ENCODE measurements around the gene SIM2. TPM values are rescaled to one million over a fixed set of nuclear protein-coding genes. Genes with fewer than 3 reads are reported as not detected.

SIM2 gene
- total RNA-seq, 1 donor from 2014 or later = not detected

DNA sequence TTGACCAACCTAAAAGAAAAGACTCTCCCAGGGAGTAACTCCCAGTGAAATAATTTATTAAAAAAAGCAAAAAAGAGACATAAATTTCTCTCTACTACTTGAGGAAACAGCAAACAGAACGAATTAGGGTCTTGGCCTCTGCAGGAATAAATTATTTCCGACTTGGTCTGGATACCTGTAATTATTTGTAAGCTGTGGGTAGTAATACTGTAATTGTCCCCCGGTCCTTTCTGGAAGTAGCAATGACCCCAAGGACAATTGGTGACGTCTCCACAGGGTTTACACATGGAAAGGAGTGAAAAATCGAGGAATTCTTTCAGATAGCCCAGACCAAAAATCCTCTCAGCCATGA lies 3.7 kb upstream of the SIM2 start:
- Mint-ChIP-seq H3K27ac (no peak overlapping the region), H3K36me3 (ENCODE audit: low read depth) (no peaks in the 10 kb centered on the region), H3K9me3 (no peaks in the 10 kb centered on the region), H3K4me3 (no peak overlapping the region), H3K27me3 (peaks cover 57% of the 10 kb centered on the region), H3K4me1 (peaks cover 7% of the 10 kb centered on the region)
- intact Hi-C loops (cut with micrococcal nuclease) = no loop called here
- ChIA-PET CTCF (no interaction called here), POLR2A (no interaction called here)
- no peak for DNase-seq
- ATAC-seq (ENCODE audit: low read depth) = no peak
- TF ChIP-seq CTCF (IDR thresholded peaks at IDR 0.05) = no peak

DNA sequence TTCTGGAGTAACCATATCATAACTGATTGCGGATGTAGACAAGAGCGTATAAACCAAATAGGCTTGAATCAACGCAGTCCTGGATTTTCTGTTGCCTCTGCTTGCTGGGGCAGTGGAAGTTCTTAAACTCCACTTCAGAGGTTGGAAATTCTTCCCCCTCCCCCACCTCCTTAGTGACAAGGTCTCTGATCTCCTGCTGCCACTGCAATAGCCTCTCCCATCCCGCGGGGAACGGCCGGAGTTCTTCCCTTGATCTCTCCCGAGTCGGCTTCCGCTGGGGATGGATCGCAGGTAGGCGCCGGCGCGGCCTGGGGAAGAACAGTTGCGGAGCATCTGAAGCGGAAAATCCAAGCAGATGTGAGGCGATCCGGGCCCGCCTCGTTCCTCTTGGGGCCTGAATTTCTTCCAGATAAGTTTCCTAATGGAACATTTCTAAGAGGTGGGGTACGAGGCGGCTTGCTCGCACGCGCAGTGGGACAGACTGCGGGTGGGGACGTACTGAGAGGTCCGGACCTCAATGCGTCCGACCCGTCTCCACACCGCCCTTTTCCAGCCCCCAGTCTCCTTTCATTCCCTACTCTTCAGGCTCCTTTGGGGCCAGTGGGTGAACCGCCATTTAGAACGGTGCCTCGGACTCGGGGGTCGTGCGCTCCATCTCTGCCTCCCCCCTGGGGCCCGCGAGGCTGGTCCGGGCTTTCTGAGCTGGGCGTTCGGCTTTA lies 3.1 kb upstream of the SIM2 start:
- intact Hi-C loops (cut with micrococcal nuclease) = no loop called here
- POLR2A ChIA-PET = no interaction called here
- CTCF ChIA-PET = no interaction called here
- no peak for TF ChIP-seq CTCF (IDR thresholded peaks at IDR 0.05)
- Mint-ChIP-seq H3K27me3 (peaks cover 58% of the 10 kb centered on the region), H3K4me1 (peaks cover 11% of the 10 kb centered on the region), H3K9me3 (no peaks in the 10 kb centered on the region), H3K27ac (no peak overlapping the region), H3K36me3 (ENCODE audit: low read depth) (no peaks in the 10 kb centered on the region), H3K4me3 (no peak overlapping the region)
- DNase-seq = no peak
- no peak for ATAC-seq (ENCODE audit: low read depth)

GRCh38 chr21:36696390-36697059 lies 2.4 kb upstream of the SIM2 start:
- ATAC-seq (ENCODE audit: low read depth) (no peak), DNase-seq (no peak)
- Mint-ChIP-seq H3K4me3 (no peak overlapping the region), H3K36me3 (ENCODE audit: low read depth) (no peaks in the 10 kb centered on the region), H3K4me1 (peaks cover 12% of the 10 kb centered on the region), H3K9me3 (no peaks in the 10 kb centered on the region), H3K27me3 (peaks cover 52% of the 10 kb centered on the region), H3K27ac (no peak overlapping the region)
- no peak for TF ChIP-seq CTCF (IDR thresholded peaks at IDR 0.05)
- CTCF ChIA-PET = no interaction called here
- intact Hi-C loops (cut with micrococcal nuclease) = no loop called here
- POLR2A ChIA-PET = no interaction called here

DNA sequence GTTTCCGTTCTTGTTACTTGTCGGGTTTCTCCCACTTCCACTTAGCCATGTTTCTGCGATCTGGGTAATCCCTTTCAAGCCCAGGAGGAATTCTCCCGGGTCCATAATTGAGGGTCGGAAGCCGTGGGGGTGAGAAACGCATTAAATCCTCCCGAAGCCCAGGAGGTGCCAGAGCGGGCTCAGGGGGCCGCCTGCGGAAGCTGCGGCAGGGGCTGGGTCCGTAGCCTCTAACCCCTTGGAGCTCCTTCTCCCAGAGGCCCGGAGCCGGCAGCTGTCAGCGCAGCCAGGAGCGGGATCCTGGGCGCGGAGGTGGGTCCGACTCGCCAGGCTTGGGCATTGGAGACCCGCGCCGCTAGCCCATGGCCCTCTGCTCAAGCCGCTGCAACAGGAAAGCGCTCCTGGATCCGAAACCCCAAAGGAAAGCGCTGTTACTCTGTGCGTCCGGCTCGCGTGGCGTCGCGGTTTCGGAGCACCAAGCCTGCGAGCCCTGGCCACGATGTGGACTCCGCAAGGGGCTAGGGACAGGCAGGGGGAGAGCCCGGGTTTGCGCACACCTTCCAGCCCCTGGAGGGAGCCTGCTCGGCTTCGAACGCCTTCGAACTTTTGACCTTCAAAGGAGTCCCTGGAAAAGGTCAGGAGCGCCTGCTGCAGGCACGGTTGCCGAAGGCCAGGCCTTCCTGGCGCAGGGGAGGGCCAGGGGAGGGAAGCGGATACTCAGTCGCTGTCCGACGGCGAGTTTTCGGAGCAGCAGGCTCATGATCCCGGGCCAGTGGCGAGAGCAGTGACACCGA lies 1.7 kb upstream of the SIM2 start:
- CTCF ChIA-PET = no interaction called here
- ATAC-seq (ENCODE audit: low read depth) (no peak), DNase-seq (no peak)
- Mint-ChIP-seq H3K4me3 (no peak overlapping the region), H3K4me1 (peaks cover 16% of the 10 kb centered on the region), H3K9me3 (no peaks in the 10 kb centered on the region), H3K27ac (no peak overlapping the region), H3K36me3 (ENCODE audit: low read depth) (no peaks in the 10 kb centered on the region), H3K27me3 (peaks cover 51% of the 10 kb centered on the region)
- intact Hi-C loops (cut with micrococcal nuclease) = no loop called here
- POLR2A ChIA-PET = no interaction called here
- no peak for TF ChIP-seq CTCF (IDR thresholded peaks at IDR 0.05)

- H3K9me3 Mint-ChIP-seq = no peaks in the 10 kb centered on the region
- ChIA-PET CTCF (no interaction called here), POLR2A (no interaction called here)
- peaks cover 53% of the 10 kb centered on the region for H3K27me3 Mint-ChIP-seq
- DNase-seq = no peak
- ATAC-seq (ENCODE audit: low read depth) = no peak
- no peak overlapping the region for H3K4me3 Mint-ChIP-seq
- intact Hi-C loops (cut with micrococcal nuclease) = no loop called here
- no peak for TF ChIP-seq CTCF (IDR thresholded peaks at IDR 0.05)
- peaks cover 16% of the 10 kb centered on the region for H3K4me1 Mint-ChIP-seq
- no peaks in the 10 kb centered on the region for H3K36me3 Mint-ChIP-seq (ENCODE audit: low read depth)
- no peak overlapping the region for H3K27ac Mint-ChIP-seq
Measured at GRCh38 chr21:36697851-36698384, 997 bp upstream of the SIM2 start.
